ENCODE measurements around the gene MPEG1.

- TF ChIP-seq NFIC (IDR thresholded peaks at IDR 0.05) (no peak), EGR1 (IDR thresholded peaks at IDR 0.05) (no peak), TEAD4 (IDR thresholded peaks at IDR 0.05) (no peak), REST (IDR thresholded peaks at IDR 0.05; ENCODE audit: low read depth) (no peak), YY1 (IDR thresholded peaks at IDR 0.05; ENCODE audit: low read depth) (no peak), CREB1 (IDR thresholded peaks at IDR 0.05; ENCODE audit: low read depth) (no peak), CEBPB (IDR thresholded peaks at IDR 0.05) (no peak), TAF1 (IDR thresholded peaks at IDR 0.05; ENCODE audit: low read depth) (no peak), FOXM1 (IDR thresholded peaks at IDR 0.05; ENCODE audit: borderline replicate concordance, low read depth) (no peak), EP300 (IDR thresholded peaks at IDR 0.05; ENCODE audit: borderline replicate concordance) (no peak), RAD21 (IDR thresholded peaks at IDR 0.05; ENCODE audit: low read depth) (no peak), MAX (IDR thresholded peaks at IDR 0.05) (no peak), TCF12 (IDR thresholded peaks at IDR 0.05; ENCODE audit: low read depth) (no peak)
These were observed 1.6 kb upstream of the MPEG1 start for GRCh38 chr11:59214141-59214893.

Data from Ishikawa (cell line).